ENCODE results near the gene ABCF1. TPM values are rescaled to one million over a fixed set of nuclear protein-coding genes. Genes with fewer than 3 reads are reported as not detected.
A peak's percentile ranks its signal among the peaks of the same experiment; 100 is the strongest.

The ABCF1 gene
- total RNA-seq, 1 donor from 2014 or later: 93.7 TPM

DNA sequence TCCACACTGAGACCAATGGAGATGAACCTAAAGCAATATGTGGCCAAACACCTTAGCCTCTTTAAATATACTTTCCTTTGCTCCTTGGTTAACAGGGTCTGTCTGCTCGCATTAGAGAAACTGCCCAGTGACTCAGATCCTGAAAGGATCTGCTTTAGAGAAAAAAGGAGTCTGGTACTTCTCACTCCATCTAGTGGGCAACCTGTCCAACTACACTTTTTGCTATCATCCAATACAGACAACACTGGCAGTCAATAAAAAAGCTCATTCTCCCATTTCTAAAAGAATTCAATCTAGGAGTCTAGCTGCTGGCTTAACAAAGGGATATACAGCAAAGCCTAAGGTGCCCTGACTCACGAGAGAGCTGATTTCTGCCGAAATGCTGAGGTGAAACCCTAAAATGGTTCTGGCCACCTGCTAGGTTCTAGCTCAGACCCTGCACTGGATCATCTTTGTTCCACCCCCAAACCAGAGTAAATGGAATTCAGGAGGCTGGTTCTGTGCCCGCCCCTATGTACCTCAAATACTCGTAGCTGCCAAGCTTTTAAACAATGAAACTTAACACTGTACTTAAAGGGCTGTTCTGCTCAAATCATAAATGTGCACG is 26.5 kb upstream of the ABCF1 start:
- Mint-ChIP-seq H3K27ac (ENCODE audit: unreplicated experiment) (no peak overlapping the region), H3K9me3 (no peaks in the 10 kb centered on the region), H3K36me3 (ENCODE audit: low read depth) (peaks cover 4% of the 10 kb centered on the region), H3K27me3 (ENCODE audit: low read depth) (peaks cover 18% of the 10 kb centered on the region), H3K4me1 (peaks cover 22% of the 10 kb centered on the region), H3K4me3 (peak overlapping the region; percentile 2)
- DNase-seq (ENCODE audit: low read depth, low spot score): no peak
- TF ChIP-seq CTCF (conservative IDR thresholded peaks at IDR 0.05): peak; percentile 78

- H3K4me1 Mint-ChIP-seq: peaks cover 11% of the 10 kb centered on the region
- H3K36me3 Mint-ChIP-seq (ENCODE audit: low read depth): peaks cover 4% of the 10 kb centered on the region
- no peak overlapping the region for H3K4me3 Mint-ChIP-seq
- H3K9me3 Mint-ChIP-seq: no peaks in the 10 kb centered on the region
- TF ChIP-seq CTCF (conservative IDR thresholded peaks at IDR 0.05): no peak
- no peak for DNase-seq (ENCODE audit: low read depth, low spot score)
- H3K27me3 Mint-ChIP-seq (ENCODE audit: low read depth): peaks cover 8% of the 10 kb centered on the region
- no peak overlapping the region for H3K27ac Mint-ChIP-seq (ENCODE audit: unreplicated experiment)
Observed at GRCh38 chr6:30547454-30547853, 23.8 kb upstream of the ABCF1 start.

DNA sequence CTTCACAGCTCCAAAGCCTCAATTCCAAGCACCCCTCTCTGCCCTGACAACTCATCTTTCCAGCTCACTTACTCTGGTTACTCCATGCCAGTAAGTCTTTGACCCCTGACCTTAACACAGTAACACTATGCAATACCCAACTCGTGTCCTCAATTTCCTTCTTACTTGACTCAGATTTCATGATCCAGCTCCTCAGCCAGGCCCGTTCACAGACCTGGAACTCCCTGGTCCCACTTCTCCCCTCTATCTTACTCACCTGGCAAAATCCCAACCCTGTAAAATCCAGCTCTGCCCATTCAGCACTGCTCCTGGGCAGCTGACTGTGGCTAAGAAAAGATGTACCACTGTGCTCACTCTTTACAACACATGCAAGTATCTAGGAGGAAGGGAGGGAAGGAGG is 22.9 kb upstream of the ABCF1 start:
- H3K4me3 Mint-ChIP-seq: no peak overlapping the region
- no peaks in the 10 kb centered on the region for H3K9me3 Mint-ChIP-seq
- DNase-seq (ENCODE audit: low read depth, low spot score): no peak
- no peaks in the 10 kb centered on the region for H3K27me3 Mint-ChIP-seq (ENCODE audit: low read depth)
- H3K27ac Mint-ChIP-seq (ENCODE audit: unreplicated experiment): no peak overlapping the region
- peaks cover 5% of the 10 kb centered on the region for H3K4me1 Mint-ChIP-seq
- no peak for TF ChIP-seq CTCF (conservative IDR thresholded peaks at IDR 0.05)
- peaks cover 4% of the 10 kb centered on the region for H3K36me3 Mint-ChIP-seq (ENCODE audit: low read depth)

- peaks cover 32% of the 10 kb centered on the region for H3K4me1 Mint-ChIP-seq
- TF ChIP-seq CTCF (conservative IDR thresholded peaks at IDR 0.05): no peak
- no peaks in the 10 kb centered on the region for H3K27me3 Mint-ChIP-seq (ENCODE audit: low read depth)
- H3K36me3 Mint-ChIP-seq (ENCODE audit: low read depth): peaks cover 2% of the 10 kb centered on the region
- no peaks in the 10 kb centered on the region for H3K9me3 Mint-ChIP-seq
- peak overlapping the region; percentile 93 for H3K4me3 Mint-ChIP-seq
- DNase-seq (ENCODE audit: low read depth, low spot score): no peak
- H3K27ac Mint-ChIP-seq (ENCODE audit: unreplicated experiment): no peak overlapping the region
Observed at GRCh38 chr6:30554404-30554803, 16.8 kb upstream of the ABCF1 start.

DNA sequence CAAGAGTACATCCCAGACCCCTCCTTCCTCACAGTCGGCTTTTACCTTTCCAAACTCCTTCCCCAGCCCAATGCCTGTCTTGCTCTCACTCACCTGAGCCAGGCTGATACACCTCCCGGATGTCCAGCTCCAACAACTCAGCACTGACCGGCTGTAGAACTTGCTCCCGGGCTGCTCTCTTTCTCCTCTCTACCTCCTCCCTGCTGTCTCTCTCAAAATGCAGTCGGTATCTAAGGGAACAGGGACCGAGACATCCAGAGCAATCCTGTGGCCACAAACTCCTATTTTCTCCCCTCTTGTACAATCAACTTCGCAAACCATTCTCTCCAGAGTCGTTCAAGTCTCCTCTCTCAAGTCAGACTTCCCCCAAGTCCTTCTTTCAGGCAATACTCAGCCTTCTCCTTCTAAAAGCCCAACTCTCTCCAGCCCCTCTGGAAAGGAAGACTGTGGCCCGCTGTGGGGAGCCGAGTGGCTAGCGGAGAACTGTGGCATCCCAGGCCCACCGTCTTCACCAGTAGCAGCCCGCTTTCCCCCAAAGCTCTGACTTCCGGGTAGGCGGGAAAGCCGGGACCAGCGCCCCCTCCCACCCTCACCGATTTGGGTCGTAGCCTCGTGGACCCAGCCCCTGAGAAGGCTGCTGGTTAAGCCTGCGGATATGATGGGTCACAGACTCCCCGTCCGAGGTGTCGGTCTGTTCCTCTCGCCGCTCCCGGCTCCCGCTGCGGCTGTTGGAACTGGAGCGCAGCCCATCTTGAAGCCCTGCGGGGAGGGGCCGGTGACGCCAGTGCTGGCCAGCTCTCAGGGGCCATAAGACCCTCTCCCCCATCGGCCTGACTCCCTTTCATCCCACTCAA is 16.1 kb upstream of the ABCF1 start:
- DNase-seq (ENCODE audit: low read depth, low spot score): peak; percentile 45
- TF ChIP-seq CTCF (conservative IDR thresholded peaks at IDR 0.05): no peak
- no peaks in the 10 kb centered on the region for H3K9me3 Mint-ChIP-seq
- H3K4me3 Mint-ChIP-seq: peak overlapping the region; percentile 93
- peaks cover 2% of the 10 kb centered on the region for H3K36me3 Mint-ChIP-seq (ENCODE audit: low read depth)
- peak overlapping the region; percentile 89 for H3K27ac Mint-ChIP-seq (ENCODE audit: unreplicated experiment)
- H3K27me3 Mint-ChIP-seq (ENCODE audit: low read depth): no peaks in the 10 kb centered on the region
- H3K4me1 Mint-ChIP-seq: peaks cover 32% of the 10 kb centered on the region

Measured in neural crest cell (in vitro differentiated cells).